22Rv1 (cell line): ENCODE data around the gene DUSP16.

Experiments used
- H3K27ac ChIP-seq: fragments of 450-650 bp; 2 replicates; pipeline ENCODE4 v1.5.1; 2017
- ZFX ChIP-seq: fragments of 450-650 bp; IDR thresholded peaks from 2 replicates; pipeline ENCODE4 v1.6.1; 2017; ENCODE audit warnings: antibody characterized with exemption, borderline replicate concordance
- TF ChIP-seq, protein P1 (sequence below): fragments of 450-650 bp; IDR thresholded peaks from 2 replicates; pipeline ENCODE4 v1.5.1; 2017; ENCODE audit warnings: mild to moderate bottlenecking

DUSP16 gene

DNA sequence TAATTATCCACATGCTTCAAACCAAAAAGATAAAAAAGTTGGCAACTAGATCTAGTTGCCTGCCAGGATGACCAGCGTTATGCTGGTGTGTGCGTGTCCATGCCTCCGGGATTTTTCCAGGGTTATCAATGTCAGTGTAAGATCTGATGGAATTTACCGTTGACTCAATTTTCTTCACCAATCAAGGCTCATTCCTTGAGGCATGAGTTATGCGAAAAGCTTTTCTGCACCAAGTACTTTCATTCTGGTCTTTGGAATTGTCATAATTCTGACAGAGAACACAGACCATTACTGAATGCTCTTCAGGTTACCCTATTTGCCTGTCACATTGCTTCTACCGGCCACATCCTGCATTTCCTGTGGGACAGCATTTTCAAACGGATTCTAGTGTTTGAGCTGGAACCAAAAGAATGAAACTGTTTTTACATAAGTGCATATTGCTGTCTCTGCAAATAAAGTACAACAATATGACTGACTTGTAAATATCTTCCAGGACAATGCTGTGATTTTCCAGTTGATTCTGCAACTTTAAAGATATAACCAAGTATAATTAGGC is 91.8 kb downstream of the DUSP16 start:
- no peak for TF ChIP-seq ZFX
- TF ChIP-seq, protein P1, sequence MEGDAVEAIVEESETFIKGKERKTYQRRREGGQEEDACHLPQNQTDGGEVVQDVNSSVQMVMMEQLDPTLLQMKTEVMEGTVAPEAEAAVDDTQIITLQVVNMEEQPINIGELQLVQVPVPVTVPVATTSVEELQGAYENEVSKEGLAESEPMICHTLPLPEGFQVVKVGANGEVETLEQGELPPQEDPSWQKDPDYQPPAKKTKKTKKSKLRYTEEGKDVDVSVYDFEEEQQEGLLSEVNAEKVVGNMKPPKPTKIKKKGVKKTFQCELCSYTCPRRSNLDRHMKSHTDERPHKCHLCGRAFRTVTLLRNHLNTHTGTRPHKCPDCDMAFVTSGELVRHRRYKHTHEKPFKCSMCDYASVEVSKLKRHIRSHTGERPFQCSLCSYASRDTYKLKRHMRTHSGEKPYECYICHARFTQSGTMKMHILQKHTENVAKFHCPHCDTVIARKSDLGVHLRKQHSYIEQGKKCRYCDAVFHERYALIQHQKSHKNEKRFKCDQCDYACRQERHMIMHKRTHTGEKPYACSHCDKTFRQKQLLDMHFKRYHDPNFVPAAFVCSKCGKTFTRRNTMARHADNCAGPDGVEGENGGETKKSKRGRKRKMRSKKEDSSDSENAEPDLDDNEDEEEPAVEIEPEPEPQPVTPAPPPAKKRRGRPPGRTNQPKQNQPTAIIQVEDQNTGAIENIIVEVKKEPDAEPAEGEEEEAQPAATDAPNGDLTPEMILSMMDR: no peak
- peak overlapping the region; percentile 58 for H3K27ac ChIP-seq

DNA sequence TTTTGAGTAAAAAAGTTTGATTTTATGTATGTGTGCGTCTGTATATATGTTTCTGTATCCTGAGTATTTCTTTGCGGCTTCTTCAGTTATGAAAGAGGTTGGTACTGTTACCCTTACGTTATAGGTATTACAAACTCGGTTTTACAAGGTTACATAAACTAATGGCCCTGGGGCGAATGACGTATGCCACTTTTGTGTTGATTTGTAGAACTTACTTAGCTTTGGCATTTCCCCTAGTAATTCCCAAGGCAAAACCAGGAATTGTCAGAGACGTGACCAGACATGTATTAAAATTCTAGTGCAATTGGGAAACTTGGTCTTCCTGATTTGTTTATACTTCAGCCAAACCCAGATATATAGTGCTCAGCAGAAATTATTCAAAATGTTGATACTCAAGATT is 93.3 kb downstream of the DUSP16 start:
- H3K27ac ChIP-seq: peak overlapping the region; percentile 58
- TF ChIP-seq, protein P1: no peak
- TF ChIP-seq ZFX: no peak

DNA sequence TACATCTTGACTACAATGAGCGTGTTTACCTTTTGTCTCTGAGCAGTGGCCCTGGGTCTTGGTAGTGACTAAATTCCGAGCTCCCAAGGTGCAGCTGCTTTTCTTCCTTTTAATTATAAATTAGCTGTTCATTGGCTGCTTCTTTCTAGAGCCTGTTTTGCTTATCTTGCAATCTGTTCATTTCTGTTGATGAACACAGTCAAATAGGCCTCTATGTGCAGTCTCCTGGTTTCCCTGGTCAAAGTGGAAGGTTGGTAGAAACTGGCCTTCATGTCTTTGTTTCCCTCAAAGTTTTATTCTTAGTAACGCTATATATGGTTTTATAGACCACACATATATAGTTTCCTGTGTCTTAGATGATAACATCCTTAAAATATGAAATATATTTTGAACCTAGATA is 94.1 kb downstream of the DUSP16 start:
- TF ChIP-seq, protein P1: no peak
- TF ChIP-seq ZFX: no peak
- H3K27ac ChIP-seq: peak overlapping the region; percentile 58

DNA sequence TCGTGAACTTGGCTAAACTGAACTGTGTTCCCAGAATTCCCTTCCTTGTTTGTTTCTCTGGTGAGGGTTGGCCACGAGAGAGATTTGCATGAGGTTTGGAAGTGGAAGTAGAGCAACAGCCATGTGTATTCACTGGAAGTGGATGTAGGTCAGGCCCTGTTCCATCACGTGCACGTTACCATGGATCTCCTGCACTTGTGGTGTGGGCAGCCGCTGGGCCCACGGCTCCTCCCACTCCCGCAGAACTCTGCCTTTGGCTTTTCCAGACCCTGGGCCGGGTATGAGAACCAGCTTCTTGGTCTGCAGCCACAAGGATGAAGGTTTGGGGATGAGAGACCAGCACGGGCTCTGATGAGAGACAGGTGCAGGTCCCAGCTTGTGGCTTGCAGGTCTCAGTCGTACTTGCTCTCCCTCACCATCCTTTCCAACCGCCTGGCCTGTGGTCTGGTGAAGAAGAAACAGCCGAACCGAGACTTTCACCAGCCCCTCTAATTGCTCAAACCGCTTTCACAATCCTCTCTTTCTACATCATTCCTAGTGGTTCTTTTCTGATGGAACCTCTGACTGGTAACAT is 94.9 kb downstream of the DUSP16 start:
- TF ChIP-seq ZFX: no peak
- TF ChIP-seq, protein P1: no peak
- peak overlapping the region; percentile 58 for H3K27ac ChIP-seq

DNA sequence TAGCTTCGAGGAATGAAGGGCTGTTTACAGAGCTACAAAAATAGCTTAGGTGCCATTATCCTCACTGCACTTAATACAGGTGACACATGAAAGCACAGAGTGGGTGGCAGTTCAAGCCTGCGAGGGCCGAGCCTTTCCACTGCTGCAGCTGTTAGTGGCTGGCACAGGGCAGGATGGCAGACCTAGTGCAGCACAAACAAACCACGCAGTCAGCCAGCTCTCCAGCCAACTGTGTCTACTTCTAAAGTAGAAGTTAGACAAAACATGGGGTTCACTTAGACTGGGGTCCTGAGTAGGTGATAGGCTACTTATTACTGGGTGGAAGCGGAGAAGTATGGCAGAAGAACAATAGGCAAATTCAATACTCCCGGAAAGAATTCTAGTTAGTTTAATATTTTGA is 95.4 kb downstream of the DUSP16 start:
- H3K27ac ChIP-seq: peak overlapping the region; percentile 58
- TF ChIP-seq ZFX: no peak
- TF ChIP-seq, protein P1: no peak

DNA sequence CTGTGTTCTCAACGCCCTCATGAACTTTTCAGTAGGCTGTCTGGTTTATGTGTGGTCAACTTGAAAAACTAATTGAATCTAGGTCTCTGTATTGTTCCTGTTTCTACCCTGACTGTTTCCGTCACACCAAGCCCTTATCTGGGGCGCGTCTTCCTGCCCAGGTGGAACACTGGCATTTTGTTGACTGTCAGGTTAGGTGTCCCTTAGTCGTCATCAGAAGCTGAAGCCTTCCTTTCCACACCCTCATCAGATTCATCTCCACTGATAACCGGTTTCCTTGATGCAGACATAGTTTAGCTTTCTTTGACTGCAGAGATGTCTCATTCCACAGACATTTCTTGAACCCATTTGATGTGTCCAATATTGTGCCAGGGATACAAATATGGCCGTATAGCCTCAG is 96.5 kb downstream of the DUSP16 start:
- no peak overlapping the region for H3K27ac ChIP-seq
- no peak for TF ChIP-seq ZFX
- TF ChIP-seq, protein P1: no peak

DNA sequence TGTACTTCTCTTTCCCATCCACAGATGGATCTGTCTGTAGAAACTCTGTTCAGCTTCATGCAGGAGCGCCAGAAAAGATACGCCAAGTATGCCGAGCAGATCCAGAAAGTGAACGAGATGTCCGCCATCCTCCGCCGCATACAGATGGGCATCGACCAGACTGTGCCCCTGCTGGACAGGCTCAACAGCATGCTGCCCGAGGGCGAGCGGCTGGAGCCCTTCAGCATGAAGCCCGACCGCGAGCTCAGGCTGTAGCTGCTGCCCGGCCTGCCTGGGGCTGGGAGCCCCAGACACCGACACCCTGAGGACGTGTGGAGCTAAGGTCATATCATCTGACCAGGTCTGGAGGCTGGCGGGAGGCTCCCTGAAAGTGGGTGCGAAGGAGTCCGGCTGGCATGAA is 97.1 kb downstream of the DUSP16 start:
- H3K27ac ChIP-seq: no peak overlapping the region

DNA sequence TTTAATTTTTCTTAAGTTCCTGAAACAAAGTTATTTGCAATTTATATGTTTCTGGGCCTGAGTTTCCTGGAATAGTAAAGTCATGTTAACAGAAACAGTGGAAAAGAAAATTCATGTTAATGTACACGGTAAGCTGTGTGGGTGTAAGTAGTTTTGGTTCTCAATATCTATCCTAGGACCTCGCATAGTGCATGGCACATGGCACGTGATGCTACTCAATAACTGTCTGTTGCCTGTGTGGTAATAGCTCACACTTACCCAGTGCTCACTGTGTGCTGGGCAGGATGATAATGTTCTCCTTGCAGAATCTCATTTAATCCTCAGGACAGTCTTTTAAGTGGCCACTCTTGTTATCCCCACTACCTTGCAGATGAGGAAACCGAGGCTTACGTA is 100.7 kb downstream of the DUSP16 start:
- TF ChIP-seq ZFX: no peak
- TF ChIP-seq, protein P1: no peak
- H3K27ac ChIP-seq: no peak overlapping the region

More for the DNA sequence above, 97.1 kb downstream of the DUSP16 start:
- no peak for TF ChIP-seq ZFX
